ENCODE measurements around the gene SIRPA.

DNA sequence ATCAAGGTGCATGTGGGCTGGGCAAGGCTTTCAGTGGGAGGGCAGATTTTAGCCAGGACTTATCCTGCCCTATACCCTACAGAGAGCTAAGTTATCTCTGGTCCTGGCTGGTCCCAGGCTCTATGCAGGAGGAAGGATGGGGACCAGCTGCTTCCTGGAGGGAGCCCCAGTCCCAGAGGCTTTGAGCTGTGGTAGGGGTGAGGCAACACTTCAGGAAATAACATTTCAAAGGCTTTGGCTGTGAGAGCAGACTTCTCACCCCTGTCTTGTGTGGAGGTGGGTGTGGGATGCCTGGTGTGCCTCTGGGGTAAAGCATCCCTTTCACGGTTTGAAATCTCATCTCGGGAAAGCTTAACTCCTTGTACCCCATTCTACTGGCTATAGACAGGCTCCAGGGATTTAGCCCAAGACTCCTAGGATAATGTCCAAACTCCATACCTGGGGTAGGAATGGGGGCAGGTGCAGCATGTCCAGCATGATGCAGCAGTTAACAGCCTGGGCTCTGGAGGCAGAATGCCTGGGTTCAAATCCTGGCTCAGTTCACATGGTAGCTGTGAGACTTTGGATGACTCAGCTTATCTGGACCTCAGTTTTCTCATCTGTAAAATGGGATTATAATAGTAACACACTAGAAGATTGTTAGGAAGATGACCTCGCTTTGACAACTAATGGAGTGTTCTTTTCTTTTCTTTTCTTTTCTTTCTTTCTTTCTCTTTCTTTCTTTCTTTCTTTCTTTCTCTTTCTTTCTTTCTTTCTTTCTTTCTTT is 27.5 kb upstream of the SIRPA start:
- TF ChIP-seq, protein P1, sequence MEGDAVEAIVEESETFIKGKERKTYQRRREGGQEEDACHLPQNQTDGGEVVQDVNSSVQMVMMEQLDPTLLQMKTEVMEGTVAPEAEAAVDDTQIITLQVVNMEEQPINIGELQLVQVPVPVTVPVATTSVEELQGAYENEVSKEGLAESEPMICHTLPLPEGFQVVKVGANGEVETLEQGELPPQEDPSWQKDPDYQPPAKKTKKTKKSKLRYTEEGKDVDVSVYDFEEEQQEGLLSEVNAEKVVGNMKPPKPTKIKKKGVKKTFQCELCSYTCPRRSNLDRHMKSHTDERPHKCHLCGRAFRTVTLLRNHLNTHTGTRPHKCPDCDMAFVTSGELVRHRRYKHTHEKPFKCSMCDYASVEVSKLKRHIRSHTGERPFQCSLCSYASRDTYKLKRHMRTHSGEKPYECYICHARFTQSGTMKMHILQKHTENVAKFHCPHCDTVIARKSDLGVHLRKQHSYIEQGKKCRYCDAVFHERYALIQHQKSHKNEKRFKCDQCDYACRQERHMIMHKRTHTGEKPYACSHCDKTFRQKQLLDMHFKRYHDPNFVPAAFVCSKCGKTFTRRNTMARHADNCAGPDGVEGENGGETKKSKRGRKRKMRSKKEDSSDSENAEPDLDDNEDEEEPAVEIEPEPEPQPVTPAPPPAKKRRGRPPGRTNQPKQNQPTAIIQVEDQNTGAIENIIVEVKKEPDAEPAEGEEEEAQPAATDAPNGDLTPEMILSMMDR (optimal IDR thresholded peaks at IDR 0.05 in 1 of 3, IDR thresholded peaks at IDR 0.05 in 1 of 3, conservative IDR thresholded peaks at IDR 0.05 in 1 of 3; ENCODE audit: extremely low read depth in 1 of 3, insufficient read depth in 2 of 3, low read length in 3 of 3), result no peak
- no peak for TF ChIP-seq EZH2 (IDR thresholded peaks at IDR 0.05; ENCODE audit: low read length)
